ENCODE results near the gene GLT8D1. TPM values are rescaled to one million over a fixed set of nuclear protein-coding genes. Genes with fewer than 3 reads are reported as not detected.

GLT8D1 gene
- total and polyA plus RNA-seq, 2 of the 4 experiments (the other 2 are of a cell fraction) = 87.8 to 124 TPM

GRCh38 chr3:52715714-52716305 is 10.2 kb upstream of the GLT8D1 start:
- dilution Hi-C loops (cut with HindIII; ENCODE audit: low sequenced_read_pairs, unreplicated experiment) = no loop called here
- Histone ChIP-seq H2BK120ac (ENCODE audit: low read depth, low read length) (no peak overlapping the region), H2BK5ac (ENCODE audit: low read depth, low read length, poor library complexity, severe bottlenecking) (no peak overlapping the region), H3K14ac (replicated peaks; ENCODE audit: low read depth, low read length) (no peak overlapping the region), H3K9ac (ENCODE audit: low read depth, low read length) (no peak overlapping the region), H3K4ac (ENCODE audit: low read depth, low read length) (no peak overlapping the region), H3K27ac (ENCODE audit: insufficient read depth, low read length) (no peak overlapping the region), H3K9me3 (ENCODE audit: control insufficient read depth, insufficient read depth, low read length) (no peaks in the 10 kb centered on the region), H3K4me2 (ENCODE audit: low read depth, low read length) (no peak overlapping the region), H3K36me3 (ENCODE audit: control insufficient read depth, insufficient read depth, low read length) (peaks cover 8% of the 10 kb centered on the region), H3K18ac (ENCODE audit: low read depth, low read length) (no peak overlapping the region), H3K56ac (ENCODE audit: extremely low read depth, insufficient read depth, low read length) (no peak overlapping the region), H2AK9ac (replicated peaks; ENCODE audit: low read depth, low read length, poor library complexity) (no peak overlapping the region), H4K5ac (ENCODE audit: low read depth, low read length) (no peak overlapping the region), H2BK20ac (ENCODE audit: low read depth, low read length) (no peak overlapping the region), H3K23ac (ENCODE audit: low read depth, low read length) (no peak overlapping the region), H4K8ac (ENCODE audit: low read depth in 2 of 2, low read length in 2 of 2) (no peak overlapping the region), H2AFZ (replicated peaks; ENCODE audit: low read length, poor library complexity) (no peak overlapping the region), H3K4me3 (ENCODE audit: insufficient read depth, low read depth, low read length) (no peak overlapping the region), H4K20me1 (ENCODE audit: insufficient read depth, low read length) (no peaks in the 10 kb centered on the region), H3K27me3 (ENCODE audit: control insufficient read depth, insufficient read depth, low read length) (no peaks in the 10 kb centered on the region), H2BK15ac (ENCODE audit: low read depth, low read length) (no peak overlapping the region), H2AK5ac (ENCODE audit: low read depth, low read length) (no peak overlapping the region), H3K4me1 (ENCODE audit: control insufficient read depth, insufficient read depth, low read length) (no peaks in the 10 kb centered on the region), H3K9me1 (ENCODE audit: insufficient read depth, low read length) (0 out of 2 replicates have a peak, but pooled peaks cover 4% of the 10 kb centered on the region), H3K79me1 (ENCODE audit: low read depth in 1 of 2, low read length in 2 of 2) (peaks cover 0 to 6% of the 10 kb centered on the region in 2 experiments; a peak in 1 of 4 replicates), H4K91ac (ENCODE audit: insufficient read depth, low read depth, low read length) (no peak overlapping the region)
- CTCF ChIA-PET = no interaction called here
- DNase-seq (no peak), ATAC-seq (ENCODE audit: low read depth) (no peak)
- TF ChIP-seq MAZ (IDR thresholded peaks at IDR 0.05; ENCODE audit: borderline replicate concordance, low read depth, low read length) = no peak
- TF ChIP-seq RCOR1 (IDR thresholded peaks at IDR 0.05; ENCODE audit: insufficient replicate concordance, low read length) = no peak
- TF ChIP-seq RAD21 (IDR thresholded peaks at IDR 0.05; ENCODE audit: low read length) = no peak
- TF ChIP-seq CTCF (conservative IDR thresholded peaks at IDR 0.05; ENCODE audit: low read depth, low read length) = no peak
- TF ChIP-seq NFE2L2 (IDR thresholded peaks at IDR 0.05; ENCODE audit: low read depth, low read length) = no peak
- TF ChIP-seq FOS (IDR thresholded peaks at IDR 0.05; ENCODE audit: low read depth, low read length) = no peak
- no peak for TF ChIP-seq MAFK (IDR thresholded peaks at IDR 0.05; ENCODE audit: low read depth, low read length)
- TF ChIP-seq, protein P1, sequence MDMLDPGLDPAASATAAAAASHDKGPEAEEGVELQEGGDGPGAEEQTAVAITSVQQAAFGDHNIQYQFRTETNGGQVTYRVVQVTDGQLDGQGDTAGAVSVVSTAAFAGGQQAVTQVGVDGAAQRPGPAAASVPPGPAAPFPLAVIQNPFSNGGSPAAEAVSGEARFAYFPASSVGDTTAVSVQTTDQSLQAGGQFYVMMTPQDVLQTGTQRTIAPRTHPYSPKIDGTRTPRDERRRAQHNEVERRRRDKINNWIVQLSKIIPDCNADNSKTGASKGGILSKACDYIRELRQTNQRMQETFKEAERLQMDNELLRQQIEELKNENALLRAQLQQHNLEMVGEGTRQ (IDR thresholded peaks at IDR 0.05; ENCODE audit: low read depth, low read length) = no peak
- no peak for TF ChIP-seq SMC3 (IDR thresholded peaks at IDR 0.05; ENCODE audit: low read depth, low read length)
- TF ChIP-seq BHLHE40 (IDR thresholded peaks at IDR 0.05; ENCODE audit: low read depth, low read length) = no peak
- no peak for TF ChIP-seq ELK1 (IDR thresholded peaks at IDR 0.05; ENCODE audit: borderline replicate concordance, low read depth, low read length)
- TF ChIP-seq POLR2A (IDR thresholded peaks at IDR 0.05; ENCODE audit: low read depth, low read length) = no peak
- no peak for TF ChIP-seq CEBPB (IDR thresholded peaks at IDR 0.05; ENCODE audit: low read depth, low read length)
- TF ChIP-seq RFX5 (IDR thresholded peaks at IDR 0.05; ENCODE audit: low read depth, low read length) = no peak
- no peak for TF ChIP-seq MXI1 (IDR thresholded peaks at IDR 0.05; ENCODE audit: borderline replicate concordance, low read depth, low read length)
- no peak for TF ChIP-seq CHD1 (IDR thresholded peaks at IDR 0.05; ENCODE audit: low read depth, low read length)
- BruUV-seq (replicated peaks) = no TSS peak
- intact Hi-C loops (cut with micrococcal nuclease) = no loop called here
- POLR2A ChIA-PET (ENCODE audit: unreplicated experiment) = no interaction called here
- 100% methylated on average over 1 of the region's 11 CpGs; no CpG with 5 or more reads in 1 of the 2 experiments for WGBS, 2 experiments (ENCODE audit: extremely low coverage in 2 of 2, insufficient read length in 1 of 2)
- in situ Hi-C loops (cut with MboI; ENCODE audit: low sequenced_read_pairs) = no loop called here

All from IMR-90 (cell line).